Tibial nerve (tissue), 4 donors: ENCODE data around the gene FLOT1. TPM values are rescaled to one million over a fixed set of nuclear protein-coding genes. Genes with fewer than 3 reads are reported as not detected.

Experiments
- DNase-seq, 2 donors: peaks; one replicate each; pipeline ENCODE4 v3.0.0-alpha.2; 2019; ENCODE audit warnings: low spot score in 2 of 2
- H3K27ac ChIP-seq, 4 donors: fragments of 200-600 bp; sonication (generic) in 3 of 4; one replicate each; pipeline ENCODE4 v1.5.1; 2017 to 2019; ENCODE audit warnings: mild to moderate bottlenecking in 1 of 4
- H3K27me3 ChIP-seq, 2 donors: fragments of 200-600 bp; sonication (generic) in 1 of 2; one replicate each; pipeline versions ENCODE4 v1.5.1 to v1.6.0; 2017 to 2019
- H3K36me3 ChIP-seq, 3 donors: fragments of 200-600 bp; sonication (generic); one replicate each; pipeline ENCODE4 v1.5.1; 2018 to 2019
- H3K4me1 ChIP-seq, 4 donors: fragments of 200-600 bp; sonication (generic) in 3 of 4; one replicate each; pipeline ENCODE4 v1.5.1; 2017 to 2019
- H3K4me3 ChIP-seq, 4 donors: fragments of 200-600 bp; sonication (generic) in 3 of 4; one replicate each; pipeline ENCODE4 v1.5.1; 2017 to 2019; ENCODE audit warnings: mild to moderate bottlenecking in 1 of 4, moderate library complexity in 1 of 4
- H3K9me3 ChIP-seq, 4 donors: fragments of 200-600 bp; sonication (generic) in 3 of 4; one replicate each; pipeline ENCODE4 v1.5.1; 2017 to 2019
- EP300 ChIP-seq, 2 donors: sonication (generic); formaldehyde crosslinking; IDR thresholded peaks; one replicate each; pipeline ENCODE4 v1.6.1; 2017; ENCODE audit warnings: antibody characterized with exemption in 2 of 2, mild to moderate bottlenecking in 1 of 2
- POLR2A ChIP-seq, 2 donors: fragments of 450-650 bp; IDR thresholded peaks; one replicate each; pipeline ENCODE4 v1.6.1; 2017; ENCODE audit warnings: antibody characterized with exemption in 2 of 2, mild to moderate bottlenecking in 2 of 2, moderate library complexity in 2 of 2
- WGBS, 2 donors: methylation state at CpG; one replicate each; pipeline ENCODE4 v1.1.5; 2018; 5-methylcytosine and 5-hydroxymethylcytosine counted together
- total RNA-seq, 4 donors: library from RNA; depleted of rRNA; stranded (reverse); fragments of >200 nt; gene quantifications; one replicate each; pipeline ENCODE4 v1.1.0, GENCODE V29; 2016
- TF ChIP-seq, protein P1 (sequence below), 5 experiments: fragments of 200-600 bp in 3 of 5; fragments of 450-650 bp in 2 of 5; sonication (generic) in 3 of 5; IDR thresholded peaks; one replicate each; pipeline ENCODE4 v1.5.1; 2016 to 2019; ENCODE audit warnings: antibody characterized with exemption in 5 of 5, mild to moderate bottlenecking in 3 of 5, moderate library complexity in 2 of 5

FLOT1 gene
- total RNA-seq, 4 donors from 2014 or later, result 83.1 to 157 (median 94.6) TPM

DNA sequence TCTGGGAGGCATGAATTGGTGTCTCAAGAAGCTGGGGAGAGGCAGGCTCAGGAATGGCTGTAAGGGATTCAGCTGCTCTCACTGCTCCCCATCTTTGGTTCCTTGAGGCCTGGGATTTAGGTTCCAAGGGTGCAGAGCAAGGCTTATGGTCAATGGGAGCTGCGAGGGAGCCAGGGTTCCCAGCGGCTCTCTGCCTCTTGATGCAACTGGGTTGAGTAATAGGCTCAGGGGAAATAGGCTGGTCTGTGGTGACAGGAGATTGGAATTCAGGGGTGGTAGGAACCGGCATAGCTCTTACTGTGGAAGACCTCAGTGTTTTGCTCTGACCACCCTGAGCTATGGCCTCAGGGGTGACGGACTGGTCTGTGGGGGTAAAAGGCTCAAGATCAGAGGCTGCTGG lies 38.7 kb downstream of the FLOT1 start:
- Histone ChIP-seq H3K27ac (no peak overlapping the region), H3K4me3 (no peak overlapping the region), H3K4me1 (no peaks in the 10 kb centered on the region), H3K36me3 (peaks cover 3 to 98% (median 4%) of the 10 kb centered on the region in 3 donors), H3K9me3 (no peaks in the 10 kb centered on the region), H3K27me3 (no peaks in the 10 kb centered on the region)
- 89% methylated on average over 4 of the region's 4 CpGs for WGBS, 2 donors
- no peak for TF ChIP-seq POLR2A (IDR thresholded peaks at IDR 0.05)
- no peak for TF ChIP-seq EP300 (IDR thresholded peaks at IDR 0.05)
- TF ChIP-seq, protein P1, sequence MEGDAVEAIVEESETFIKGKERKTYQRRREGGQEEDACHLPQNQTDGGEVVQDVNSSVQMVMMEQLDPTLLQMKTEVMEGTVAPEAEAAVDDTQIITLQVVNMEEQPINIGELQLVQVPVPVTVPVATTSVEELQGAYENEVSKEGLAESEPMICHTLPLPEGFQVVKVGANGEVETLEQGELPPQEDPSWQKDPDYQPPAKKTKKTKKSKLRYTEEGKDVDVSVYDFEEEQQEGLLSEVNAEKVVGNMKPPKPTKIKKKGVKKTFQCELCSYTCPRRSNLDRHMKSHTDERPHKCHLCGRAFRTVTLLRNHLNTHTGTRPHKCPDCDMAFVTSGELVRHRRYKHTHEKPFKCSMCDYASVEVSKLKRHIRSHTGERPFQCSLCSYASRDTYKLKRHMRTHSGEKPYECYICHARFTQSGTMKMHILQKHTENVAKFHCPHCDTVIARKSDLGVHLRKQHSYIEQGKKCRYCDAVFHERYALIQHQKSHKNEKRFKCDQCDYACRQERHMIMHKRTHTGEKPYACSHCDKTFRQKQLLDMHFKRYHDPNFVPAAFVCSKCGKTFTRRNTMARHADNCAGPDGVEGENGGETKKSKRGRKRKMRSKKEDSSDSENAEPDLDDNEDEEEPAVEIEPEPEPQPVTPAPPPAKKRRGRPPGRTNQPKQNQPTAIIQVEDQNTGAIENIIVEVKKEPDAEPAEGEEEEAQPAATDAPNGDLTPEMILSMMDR (IDR thresholded peaks at IDR 0.05), result no peak
- DNase-seq, result no peak

DNA sequence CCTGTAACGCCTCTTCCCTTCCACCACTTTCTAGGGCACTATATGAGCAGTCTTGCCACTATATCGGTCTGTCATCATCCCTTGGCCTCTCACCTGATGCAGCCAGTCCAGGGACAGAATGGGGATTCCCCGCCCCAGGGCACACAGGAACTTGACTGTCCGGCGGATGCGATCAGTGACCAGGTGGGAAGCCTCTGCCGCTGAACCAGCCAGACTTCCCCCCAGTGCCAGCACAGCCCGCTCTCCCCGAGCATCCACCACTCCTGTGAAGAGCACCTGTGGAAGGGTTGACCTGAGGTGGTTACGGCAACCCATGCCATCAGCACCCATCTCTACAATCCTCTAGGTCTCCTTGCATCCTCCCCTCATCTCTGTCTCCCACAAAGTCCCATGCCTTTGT lies 39.5 kb downstream of the FLOT1 start:
- TF ChIP-seq, protein P1 (IDR thresholded peaks at IDR 0.05), result no peak
- no peak for TF ChIP-seq EP300 (IDR thresholded peaks at IDR 0.05)
- TF ChIP-seq POLR2A (IDR thresholded peaks at IDR 0.05), result no peak
- Histone ChIP-seq H3K27ac (no peak overlapping the region), H3K36me3 (peaks cover 3 to 90% (median 4%) of the 10 kb centered on the region in 3 donors), H3K4me1 (no peaks in the 10 kb centered on the region), H3K27me3 (no peaks in the 10 kb centered on the region), H3K4me3 (no peak overlapping the region), H3K9me3 (no peaks in the 10 kb centered on the region)
- DNase-seq, result no peak
- 95 to 99% methylated on average over 10 of the region's 10 CpGs for WGBS, 2 donors

DNA sequence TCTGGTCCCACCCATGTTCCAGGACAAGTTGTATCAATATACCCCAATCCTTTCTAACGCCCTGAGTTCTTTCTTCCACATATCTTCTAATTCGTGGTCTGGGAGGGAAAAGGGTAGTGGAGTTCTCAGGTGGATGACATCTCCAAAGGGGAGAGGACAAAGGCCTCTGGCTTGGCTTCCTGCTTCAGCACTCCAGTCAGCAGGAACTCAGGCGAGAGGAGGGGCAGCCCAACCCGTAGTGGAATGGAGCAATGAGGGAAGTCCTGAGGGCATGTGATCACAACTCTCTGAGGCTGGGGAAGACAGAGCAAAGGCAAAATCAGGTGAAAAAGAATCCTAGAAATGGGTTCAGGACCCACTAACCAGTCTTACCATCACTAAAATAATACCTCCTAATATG lies 42.1 kb downstream of the FLOT1 start:
- H3K36me3 ChIP-seq, result peaks cover 3 to 63% (median 4%) of the 10 kb centered on the region in 3 donors
- no peak for DNase-seq
- H3K27ac ChIP-seq, result no peak overlapping the region
- TF ChIP-seq EP300 (IDR thresholded peaks at IDR 0.05) (no peak), POLR2A (IDR thresholded peaks at IDR 0.05) (no peak)
- TF ChIP-seq, protein P1 (IDR thresholded peaks at IDR 0.05), result no peak
- H3K27me3 ChIP-seq, result no peaks in the 10 kb centered on the region
- H3K4me3 ChIP-seq, result no peak overlapping the region
- 59 to 60% methylated on average over 4 of the region's 4 CpGs for WGBS, 2 donors
- H3K9me3 ChIP-seq, result no peaks in the 10 kb centered on the region
- H3K4me1 ChIP-seq, result peaks cover 0 to 5% (median 0%) of the 10 kb centered on the region in 4 donors

DNA sequence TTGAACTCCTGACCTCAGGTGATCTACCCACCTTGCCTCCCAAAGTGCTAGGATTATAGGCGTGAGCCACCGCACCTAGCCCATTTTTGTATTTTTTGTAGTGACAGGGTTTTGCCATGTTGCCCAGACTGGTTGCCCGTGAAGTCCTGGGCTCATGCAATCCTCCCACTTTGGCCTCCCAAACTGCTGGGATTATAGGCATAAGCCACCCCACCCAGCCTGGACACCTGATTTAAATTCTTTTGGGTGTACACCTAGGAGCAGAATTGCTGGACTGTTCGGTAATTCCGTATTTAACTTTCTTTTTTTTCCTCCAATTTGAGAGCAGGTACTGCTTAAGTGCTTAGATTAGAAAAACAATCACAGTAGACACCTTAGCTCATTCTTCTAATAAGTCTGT lies 46.1 kb downstream of the FLOT1 start:
- no peak for DNase-seq
- WGBS, 2 donors, result 98% methylated on average over 5 of the region's 5 CpGs
- Histone ChIP-seq H3K27ac (peak overlapping the region in 1 of 4 donors; percentile 3), H3K4me3 (no peak overlapping the region), H3K27me3 (no peaks in the 10 kb centered on the region), H3K36me3 (peaks cover 0 to 24% (median 3%) of the 10 kb centered on the region in 3 donors), H3K4me1 (peaks cover 0 to 15% (median 2%) of the 10 kb centered on the region in 4 donors), H3K9me3 (no peaks in the 10 kb centered on the region)
- TF ChIP-seq EP300 (IDR thresholded peaks at IDR 0.05), result no peak
- TF ChIP-seq, protein P1 (IDR thresholded peaks at IDR 0.05), result no peak
- TF ChIP-seq POLR2A (IDR thresholded peaks at IDR 0.05), result no peak

DNA sequence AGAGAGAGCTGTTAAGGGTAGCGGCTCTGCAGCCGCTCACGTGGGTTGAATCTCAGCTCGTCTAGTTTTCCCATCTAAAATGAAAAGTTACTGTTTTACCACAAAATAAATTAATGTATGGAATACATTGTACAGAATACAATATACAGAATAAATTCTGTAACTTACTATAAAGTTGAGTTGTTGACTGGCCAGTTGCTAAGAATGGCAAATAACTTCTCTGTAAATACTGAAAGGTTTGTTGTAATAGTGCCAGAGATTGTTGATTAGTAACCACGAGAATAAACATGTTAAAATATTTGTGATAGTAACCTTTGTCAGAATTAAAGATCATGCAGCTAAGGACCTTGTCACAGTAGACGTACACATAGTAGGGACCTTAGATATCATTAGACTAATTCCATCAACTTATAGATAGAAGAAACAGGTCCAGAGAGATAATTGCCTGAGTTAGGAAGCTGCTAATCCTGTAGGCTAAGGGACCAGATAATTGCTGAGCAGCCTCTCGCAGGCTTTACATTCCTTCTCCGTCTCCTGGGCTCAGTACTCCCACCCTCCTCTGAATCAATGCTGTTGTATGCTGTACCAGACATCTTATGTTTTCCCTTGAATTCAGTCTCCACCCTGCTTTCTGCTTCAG lies 51.2 kb downstream of the FLOT1 start:
- TF ChIP-seq POLR2A (IDR thresholded peaks at IDR 0.05) (no peak), EP300 (IDR thresholded peaks at IDR 0.05) (no peak)
- TF ChIP-seq, protein P1 (IDR thresholded peaks at IDR 0.05), result no peak
- Histone ChIP-seq H3K36me3 (no peaks in the 10 kb centered on the region), H3K4me1 (peaks cover 0 to 51% (median 29%) of the 10 kb centered on the region in 4 donors), H3K27ac (peak overlapping the region; percentile 40 to 99 (median 86)), H3K4me3 (peak overlapping the region; percentile 47 to 79 (median 68)), H3K27me3 (no peaks in the 10 kb centered on the region), H3K9me3 (no peaks in the 10 kb centered on the region)
- WGBS, 2 donors, result 10 to 11% methylated on average over 8 of the region's 8 CpGs
- DNase-seq, result no peak
